GM03348 (cell line): ENCODE data around the gene PXDN.

Source experiments
- DNase-seq: peaks from one replicate; pipeline ENCODE4 v3.0.0; 2012; ENCODE audit warnings: low spot score

PXDN gene

GRCh38 chr2:1648241-1649102 is 95.8 kb downstream of the PXDN start:
- no peak for DNase-seq

DNA sequence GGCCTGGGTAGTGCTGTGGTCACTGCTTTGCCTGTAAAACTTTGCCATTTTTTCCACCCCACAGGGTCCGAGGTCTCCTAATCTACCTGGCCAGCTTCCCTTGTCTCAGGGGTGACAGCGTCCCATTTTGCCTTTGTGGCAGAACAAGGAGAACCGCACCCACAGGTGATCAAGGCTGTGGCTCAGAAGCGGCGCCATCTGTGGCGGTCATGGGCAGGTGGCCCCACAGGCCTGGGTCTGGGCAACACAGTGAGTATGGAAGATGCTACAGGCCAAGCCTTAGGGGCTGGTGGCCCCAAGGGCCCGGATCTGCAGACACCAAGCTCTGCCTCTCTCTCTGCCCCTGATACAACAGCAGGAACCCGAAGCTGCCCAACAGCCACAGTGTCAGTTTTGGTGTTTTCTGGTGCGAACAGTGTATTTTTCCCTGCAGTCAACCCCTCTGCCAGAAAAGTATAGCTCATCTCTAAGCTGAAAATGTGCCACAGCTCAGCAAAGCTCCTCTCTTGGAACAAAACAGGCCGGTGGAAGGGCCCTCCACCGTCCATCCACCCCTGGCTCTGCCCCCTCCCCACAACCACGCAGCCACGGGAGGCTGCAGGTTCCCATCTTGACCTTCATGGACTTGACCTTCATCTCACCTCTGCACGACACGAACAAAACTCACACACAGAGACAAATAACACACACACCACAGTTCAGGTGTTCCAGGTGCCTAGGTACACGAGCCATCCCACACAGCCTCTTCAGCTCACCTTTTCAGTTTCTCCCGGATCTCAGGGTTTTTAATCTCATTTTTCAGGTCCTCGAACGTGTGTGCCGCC is 96.7 kb downstream of the PXDN start:
- DNase-seq, result no peak

- no peak for DNase-seq
Measured at GRCh38 chr2:1645761-1646476, 98.4 kb downstream of the PXDN start.

DNA sequence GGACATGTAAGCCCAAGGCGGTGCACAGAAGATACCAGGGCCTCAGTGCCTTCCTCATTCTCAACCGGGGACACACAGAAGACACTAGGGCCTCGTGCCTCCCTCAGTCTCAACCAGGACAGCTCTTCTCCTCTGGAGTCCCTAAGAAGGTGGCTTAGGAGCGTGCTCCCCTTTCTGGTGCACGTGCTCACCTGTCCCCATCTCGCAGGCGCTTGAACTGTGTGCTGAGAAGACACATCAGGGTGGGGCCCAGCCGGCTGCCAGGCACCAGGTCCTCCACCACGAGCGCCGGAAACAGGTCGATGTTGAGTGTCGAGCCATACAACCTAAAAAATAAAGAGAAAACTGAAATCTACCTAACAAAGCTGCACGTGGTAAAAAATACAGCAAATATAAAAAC is 99.9 kb downstream of the PXDN start:
- DNase-seq, result no peak

DNA sequence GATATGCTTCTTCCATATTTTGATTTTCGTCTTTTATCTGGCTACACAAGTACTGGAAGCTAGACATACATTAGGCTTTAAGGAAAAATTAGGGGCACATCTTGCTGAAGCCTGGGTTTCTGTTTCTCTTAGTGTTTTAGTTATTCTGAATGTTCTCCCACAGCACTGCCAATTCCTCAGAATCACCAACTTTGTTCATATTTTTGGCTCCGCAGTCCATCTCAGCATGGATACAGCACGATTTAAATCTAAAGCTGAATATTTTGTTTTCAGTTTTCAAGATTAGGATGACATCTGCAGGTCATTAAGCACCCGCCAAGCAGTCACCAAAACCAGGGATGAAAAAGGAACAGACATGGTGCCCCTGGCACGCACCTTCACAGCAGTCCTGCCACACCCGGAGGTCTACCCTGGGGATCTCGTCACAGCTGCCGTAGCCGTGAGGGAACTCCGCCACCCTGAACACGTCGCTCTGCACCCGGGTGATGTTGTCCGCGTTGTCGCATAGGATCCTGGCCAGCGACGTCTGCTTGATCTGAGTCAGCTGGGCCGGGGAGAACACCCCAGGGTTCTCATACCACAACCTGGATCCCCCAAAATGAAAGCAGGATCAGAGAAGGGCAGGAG is 101.2 kb downstream of the PXDN start:
- DNase-seq, result no peak

- no peak for DNase-seq
Measured at GRCh38 chr2:1642066-1642861, 102.1 kb downstream of the PXDN start.

- DNase-seq, result no peak
Measured at GRCh38 chr2:1641523-1641922, 102.8 kb downstream of the PXDN start.

DNA sequence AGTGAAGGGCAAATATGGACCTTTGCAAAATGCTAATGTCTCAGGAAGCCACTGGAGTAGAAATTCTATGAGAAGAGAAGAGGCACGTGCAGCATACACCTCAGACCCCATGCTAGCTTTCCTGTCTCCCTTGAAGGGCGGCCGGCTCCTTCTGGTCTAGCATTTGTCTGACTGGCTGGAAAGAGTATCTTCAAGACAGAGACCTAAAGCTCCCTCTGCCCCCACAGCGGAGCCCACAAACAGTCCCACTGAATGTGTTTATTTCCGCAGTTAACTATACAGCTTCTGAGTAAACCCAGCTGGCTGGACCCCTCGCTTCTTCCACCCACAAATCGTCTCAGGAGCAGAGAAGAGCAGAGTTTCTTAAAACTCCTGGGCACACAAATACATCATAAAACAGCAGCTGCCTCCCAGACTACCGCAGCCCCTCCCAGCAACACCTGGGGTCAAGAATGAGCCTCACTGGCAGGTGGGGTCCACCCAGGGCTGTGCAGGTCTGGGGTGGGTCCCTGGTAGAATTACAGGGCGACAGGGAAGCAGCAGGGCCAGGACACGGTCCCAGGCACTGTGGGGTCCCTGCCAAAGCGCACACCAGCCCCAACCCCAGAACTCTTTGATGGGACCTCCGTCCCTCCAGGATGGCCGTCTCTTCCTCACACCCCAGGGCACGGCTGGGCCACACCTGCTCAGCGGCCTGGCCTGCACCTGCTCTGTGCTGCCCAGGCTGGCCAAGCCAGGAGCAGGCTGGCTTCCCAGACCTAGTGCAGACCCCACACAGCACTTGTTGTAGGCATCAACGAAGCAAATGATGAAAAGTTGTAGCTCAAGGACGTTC is 103.8 kb downstream of the PXDN start:
- DNase-seq, result no peak

- DNase-seq, result no peak
Measured at GRCh38 chr2:1639086-1639858, 105.0 kb downstream of the PXDN start.

DNA sequence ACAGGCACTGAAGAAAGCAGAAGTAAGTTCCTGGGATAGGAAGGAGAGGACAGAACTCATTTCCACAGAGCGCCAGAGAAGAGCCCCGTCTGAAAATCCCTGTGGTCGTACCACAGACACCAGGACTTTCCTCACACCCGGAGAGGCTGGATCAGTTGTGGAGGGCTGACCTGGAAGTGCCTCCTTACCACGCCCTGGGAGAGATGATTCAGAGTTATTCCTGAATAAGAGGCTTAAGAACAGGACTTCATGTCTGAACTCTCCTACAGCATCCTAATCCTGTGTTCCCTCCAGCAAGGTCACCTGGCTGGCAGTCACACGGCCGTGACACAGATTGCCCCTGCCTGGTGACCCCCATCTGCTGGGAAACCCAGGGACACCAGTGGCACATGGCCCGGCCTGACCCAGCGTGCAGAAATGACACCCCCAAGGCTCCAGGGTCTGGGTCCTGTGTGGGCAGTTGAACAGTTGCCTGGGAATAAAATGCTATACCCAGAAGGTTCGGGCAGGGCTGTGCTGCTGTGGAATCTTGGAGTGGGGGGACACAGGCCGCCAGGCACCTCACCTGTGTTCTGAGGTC is 105.9 kb downstream of the PXDN start:
- DNase-seq, result no peak

DNA sequence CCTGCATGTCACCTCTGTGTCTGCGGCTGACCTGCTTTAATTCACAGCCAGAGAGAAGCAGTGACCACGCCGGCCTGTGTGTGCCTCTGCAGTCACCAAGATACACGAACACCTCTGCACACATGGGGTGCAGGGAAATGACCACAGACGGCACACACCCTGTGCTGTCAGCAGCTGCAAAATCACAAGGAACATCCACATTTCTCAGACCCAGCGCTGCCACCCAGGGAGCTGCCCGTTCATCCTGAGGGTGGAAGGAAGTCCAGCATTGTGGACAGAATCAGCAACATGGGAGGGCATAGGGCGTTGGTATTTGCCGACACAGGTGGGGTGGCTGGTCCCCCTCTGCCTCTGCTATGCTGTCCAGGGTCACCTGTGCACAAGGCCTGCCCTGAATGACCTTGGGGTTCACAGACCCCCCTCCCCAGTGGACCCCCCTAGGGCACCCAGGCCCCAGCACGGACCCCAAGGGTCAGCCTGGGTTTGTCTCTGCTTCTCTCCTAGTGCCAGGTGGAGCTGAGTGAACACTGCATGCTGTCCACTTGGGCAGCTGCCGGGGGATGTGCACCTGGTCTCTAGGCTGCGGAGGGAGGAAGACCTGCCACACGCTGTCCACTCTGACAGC is 107.4 kb downstream of the PXDN start:
- no peak for DNase-seq

DNA sequence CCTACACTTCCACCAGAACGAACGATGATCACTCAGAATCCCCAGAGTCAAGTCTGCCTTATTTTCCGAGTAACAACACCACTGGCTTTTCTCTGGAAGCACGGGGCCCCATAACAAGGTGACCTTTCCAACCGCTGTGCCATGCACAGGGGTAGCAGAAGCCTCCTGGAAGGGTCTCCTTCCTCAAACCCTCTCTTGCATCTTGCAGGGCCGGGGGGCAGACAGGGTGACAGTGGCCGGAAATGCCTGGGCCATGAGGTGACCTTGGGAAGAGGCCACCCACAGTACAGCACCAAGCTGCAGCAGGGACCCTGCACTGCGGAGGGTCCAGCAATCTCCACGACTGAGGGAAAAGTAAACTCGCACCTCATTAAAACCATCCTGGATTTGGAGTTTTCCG is 108.5 kb downstream of the PXDN start:
- DNase-seq, result no peak

DNA sequence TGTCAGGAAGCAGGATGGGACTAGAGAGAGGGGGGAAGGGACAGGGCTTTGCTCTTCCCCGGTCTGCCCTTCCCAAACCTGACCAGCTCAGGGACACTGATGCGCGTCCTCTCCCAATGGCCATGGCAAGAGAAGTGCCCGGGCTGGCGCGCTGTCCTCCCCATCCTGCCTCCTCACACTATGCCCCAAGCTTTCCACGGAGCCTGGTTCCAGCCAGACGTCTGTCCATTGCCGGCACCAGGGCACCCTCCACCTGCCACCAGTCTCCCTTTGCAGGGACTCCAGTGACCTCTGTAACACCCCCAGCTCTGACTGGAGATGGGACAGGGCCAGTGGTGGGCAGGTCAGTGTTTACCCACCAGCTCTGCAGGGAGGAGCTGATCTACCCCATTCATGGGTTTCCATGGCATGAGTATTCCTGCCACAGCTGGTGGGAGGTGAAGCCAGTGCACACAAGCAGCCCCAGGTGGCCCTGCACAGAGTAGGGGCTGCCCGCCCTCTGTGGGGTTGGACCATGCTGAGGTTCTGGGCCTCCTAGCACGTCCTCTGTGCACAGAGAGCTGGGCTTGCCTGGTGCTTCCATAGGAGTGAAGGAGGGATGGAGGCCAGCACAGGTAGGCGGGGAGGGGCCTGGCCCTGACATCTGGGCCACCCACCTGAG is 109.5 kb downstream of the PXDN start:
- DNase-seq, result no peak

- no peak for DNase-seq
Measured at GRCh38 chr2:1633936-1634587, 110.3 kb downstream of the PXDN start.

- no peak for DNase-seq
Measured at GRCh38 chr2:1633092-1633671, 111.1 kb downstream of the PXDN start.

DNA sequence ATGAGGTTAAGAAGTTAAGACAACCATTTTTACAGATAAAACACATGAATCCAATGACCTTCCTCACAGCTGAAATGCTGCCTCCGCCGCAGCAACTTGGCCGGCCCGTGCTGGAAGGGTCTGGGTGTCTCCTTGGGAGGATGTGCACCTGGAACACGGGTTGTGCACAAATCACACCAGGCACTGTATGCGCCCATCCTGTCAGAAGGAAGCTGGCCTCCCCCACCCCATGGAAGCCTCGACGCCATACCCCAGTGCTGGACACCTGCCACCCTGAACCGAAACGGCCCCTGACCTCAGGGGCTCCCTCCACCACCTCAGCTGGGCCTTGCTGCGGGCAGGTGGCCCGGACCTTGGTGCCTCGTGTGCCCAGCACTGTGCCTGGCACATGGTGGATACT is 111.8 kb downstream of the PXDN start:
- DNase-seq, result no peak

DNA sequence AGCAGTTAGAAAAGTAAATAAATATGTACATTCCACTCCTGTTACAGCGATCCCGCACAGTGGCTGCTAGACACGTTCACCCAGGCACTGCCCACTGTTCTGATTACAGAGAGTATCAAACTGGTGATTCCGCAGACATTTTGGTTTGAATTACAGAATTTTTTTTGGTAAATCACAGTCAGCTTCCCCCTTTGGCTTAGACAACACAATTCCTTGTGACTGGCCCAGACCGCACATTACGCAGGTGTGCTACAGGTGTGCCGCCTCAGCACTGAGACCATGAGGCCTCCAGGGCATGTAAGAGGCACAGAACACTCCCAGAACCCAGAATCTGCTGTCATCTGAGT is 112.3 kb downstream of the PXDN start:
- DNase-seq, result no peak
